Ectodermal cell (in vitro differentiated cells): ENCODE results near the gene SRSF9.

Experiments used
- H3K27ac ChIP-seq: 2 replicates; pipeline ENCODE4 v1.7.0; 2013; ENCODE audit warnings: mild to moderate bottlenecking, low read depth, low read length; ENCODE audit not compliant: insufficient read depth, poor library complexity, severe bottlenecking
- H3K27me3 ChIP-seq: 2 replicates; pipeline ENCODE4 v1.7.0; 2013; ENCODE audit warnings: mild to moderate bottlenecking, low read length; ENCODE audit not compliant: insufficient read depth, control insufficient read depth, poor library complexity, severe bottlenecking
- H3K36me3 ChIP-seq: one replicate; pipeline ENCODE4 v1.7.0; 2013; ENCODE audit warnings: low read length; ENCODE audit not compliant: control insufficient read depth, insufficient read depth
- H3K4me1 ChIP-seq: one replicate; pipeline ENCODE4 v1.7.0; 2013; ENCODE audit warnings: low read length; ENCODE audit not compliant: control insufficient read depth, insufficient read depth
- H3K4me3 ChIP-seq: 2 replicates; pipeline ENCODE4 v1.7.0; 2013; ENCODE audit warnings: low read depth, low read length, control low read depth; ENCODE audit not compliant: insufficient read depth
- H3K9me3 ChIP-seq: 2 replicates; pipeline ENCODE4 v1.7.0; 2013; ENCODE audit warnings: mild to moderate bottlenecking, low read length, moderate library complexity; ENCODE audit not compliant: control insufficient read depth
- WGBS, 2 experiments: methylation state at CpG; one replicate each; pipeline ENCODE4 v1.1.7; 2013; ENCODE audit warnings: missing lambda C conversion rate in 2 of 2; 5-methylcytosine and 5-hydroxymethylcytosine counted together

Gene SRSF9

GRCh38 chr12:120468325-120468820 is 1.2 kb downstream of the SRSF9 start:
- H3K27me3 ChIP-seq, result no peaks in the 10 kb centered on the region
- H3K4me1 ChIP-seq, result peaks cover 12% of the 10 kb centered on the region
- WGBS, 2 experiments, result 5% methylated on average over 23 of the region's 23 CpGs
- no peaks in the 10 kb centered on the region for H3K9me3 ChIP-seq
- peaks cover 25% of the 10 kb centered on the region for H3K36me3 ChIP-seq
- peak overlapping the region; percentile 90 for H3K4me3 ChIP-seq
- H3K27ac ChIP-seq, result peak overlapping the region; percentile 71

GRCh38 chr12:120467439-120467838 is 2.1 kb downstream of the SRSF9 start:
- Histone ChIP-seq H3K9me3 (no peaks in the 10 kb centered on the region), H3K4me1 (peaks cover 12% of the 10 kb centered on the region), H3K27ac (no peak overlapping the region), H3K4me3 (no peak overlapping the region), H3K36me3 (peaks cover 32% of the 10 kb centered on the region), H3K27me3 (no peaks in the 10 kb centered on the region)
- WGBS, 2 experiments, result 94 to 96% methylated on average over 6 of the region's 6 CpGs

DNA sequence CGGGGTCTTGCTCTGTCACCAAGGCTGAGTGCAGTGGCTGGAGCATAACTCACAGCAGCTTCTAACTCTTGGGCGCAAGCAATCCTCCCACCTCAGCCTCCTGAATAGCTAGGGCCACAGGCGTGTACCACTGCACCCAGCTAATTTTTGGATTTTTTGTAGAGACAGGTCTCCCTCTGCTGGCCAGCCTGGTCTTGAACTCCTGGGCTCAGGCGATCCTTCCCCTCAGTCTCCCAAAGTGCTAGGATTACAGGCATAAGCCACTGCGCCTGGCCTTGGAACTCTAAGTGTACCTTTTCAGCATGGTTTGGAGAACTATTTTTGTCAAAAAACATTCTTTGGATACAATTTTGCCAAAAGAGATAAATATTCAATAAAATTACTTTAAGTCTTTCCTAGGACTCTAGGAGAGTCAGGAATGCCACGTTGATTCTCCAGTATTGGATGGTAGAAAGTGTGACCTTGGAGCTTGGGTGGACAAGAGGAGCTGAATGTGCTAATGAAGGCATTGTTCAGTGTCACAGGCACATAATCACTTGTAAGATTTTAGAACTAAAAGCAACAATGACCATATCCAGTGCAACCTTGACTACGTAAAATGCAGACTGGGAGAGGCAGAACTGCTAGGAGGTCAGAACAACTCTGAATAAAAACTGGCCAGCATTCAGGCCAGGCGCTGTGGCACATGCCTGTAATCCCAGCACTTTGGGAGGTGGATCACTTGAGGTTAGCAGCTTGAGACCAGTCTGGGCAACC is 2.8 kb downstream of the SRSF9 start:
- Histone ChIP-seq H3K9me3 (no peaks in the 10 kb centered on the region), H3K36me3 (peaks cover 38% of the 10 kb centered on the region), H3K4me1 (peaks cover 12% of the 10 kb centered on the region), H3K27me3 (no peaks in the 10 kb centered on the region), H3K27ac (no peak overlapping the region), H3K4me3 (no peak overlapping the region)
- 78 to 81% methylated on average over 8 of the region's 8 CpGs for WGBS, 2 experiments

DNA sequence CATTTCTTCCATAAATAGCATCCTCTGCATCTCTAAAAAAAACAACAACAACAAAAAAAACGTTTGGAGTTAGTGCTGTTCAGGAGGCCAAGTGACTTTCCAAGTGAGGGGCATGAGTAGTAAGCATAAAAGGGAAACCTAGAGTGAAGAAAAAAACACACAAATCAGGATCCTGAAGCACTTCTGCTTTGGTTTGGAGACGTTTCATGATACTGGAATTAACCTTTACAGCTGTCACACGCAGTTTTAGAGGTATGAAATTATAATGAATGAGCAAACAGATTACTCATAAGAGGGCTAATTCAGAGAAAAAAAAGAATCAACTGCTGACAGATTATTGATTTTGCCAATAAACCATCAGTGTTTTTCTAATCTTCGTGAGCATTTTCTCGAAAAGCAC is 3.8 kb downstream of the SRSF9 start:
- 73 to 84% methylated on average over 5 of the region's 5 CpGs for WGBS, 2 experiments
- Histone ChIP-seq H3K36me3 (peaks cover 44% of the 10 kb centered on the region), H3K4me1 (peaks cover 12% of the 10 kb centered on the region), H3K4me3 (no peak overlapping the region), H3K27me3 (no peaks in the 10 kb centered on the region), H3K9me3 (no peaks in the 10 kb centered on the region), H3K27ac (no peak overlapping the region)

DNA sequence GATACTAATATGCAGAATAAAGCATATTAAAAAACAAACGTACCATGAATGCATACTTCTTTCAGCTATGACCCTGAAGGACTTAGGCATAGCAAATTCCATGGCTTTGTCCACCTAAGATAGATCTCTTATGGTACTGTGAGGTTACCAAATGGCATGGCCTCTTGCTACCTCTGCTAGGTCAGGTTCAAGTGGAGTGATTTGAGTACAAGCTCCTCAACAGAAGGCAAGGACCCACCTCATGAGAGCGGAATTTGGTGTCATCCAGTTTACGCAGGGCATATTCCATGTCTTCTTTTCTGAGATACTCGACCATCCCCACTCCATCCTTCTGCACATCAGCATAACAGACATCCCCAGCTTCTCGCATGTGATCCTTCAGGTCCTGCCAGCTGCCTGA is 5.8 kb downstream of the SRSF9 start:
- no peaks in the 10 kb centered on the region for H3K27me3 ChIP-seq
- H3K4me1 ChIP-seq, result peaks cover 12% of the 10 kb centered on the region
- peaks cover 56% of the 10 kb centered on the region for H3K36me3 ChIP-seq
- no peaks in the 10 kb centered on the region for H3K9me3 ChIP-seq
- no peak overlapping the region for H3K4me3 ChIP-seq
- no peak overlapping the region for H3K27ac ChIP-seq
- WGBS, 2 experiments, result 94 to 96% methylated on average over 5 of the region's 5 CpGs

DNA sequence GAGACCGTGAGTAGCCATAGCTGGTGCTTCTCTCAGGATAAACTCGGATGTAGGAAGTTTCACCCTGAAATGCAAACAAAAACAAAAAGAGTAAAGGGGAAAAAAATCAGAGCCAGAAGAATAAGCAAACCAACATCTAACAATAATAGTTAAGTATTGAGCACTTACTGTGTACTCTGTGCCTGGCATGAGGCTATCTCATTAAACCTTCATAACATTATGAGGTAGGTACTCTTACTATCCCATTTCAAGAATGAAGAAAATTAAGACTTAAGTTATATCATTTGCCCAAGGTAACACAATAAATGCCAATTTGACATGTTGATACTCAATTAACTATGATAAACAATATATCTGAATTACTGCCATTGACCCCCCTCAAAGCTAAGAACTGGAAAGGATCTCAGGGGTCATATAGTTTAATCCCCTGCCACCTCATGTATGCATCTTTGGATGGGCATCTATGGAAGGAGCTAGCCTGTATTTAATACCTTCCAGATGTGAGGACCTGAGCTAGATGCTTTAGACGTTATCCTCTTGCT is 7.4 kb downstream of the SRSF9 start:
- peaks cover 6% of the 10 kb centered on the region for H3K4me1 ChIP-seq
- no peaks in the 10 kb centered on the region for H3K27me3 ChIP-seq
- H3K4me3 ChIP-seq, result no peak overlapping the region
- WGBS, 2 experiments, result 89 to 91% methylated on average over 3 of the region's 3 CpGs
- H3K36me3 ChIP-seq, result peaks cover 62% of the 10 kb centered on the region
- no peaks in the 10 kb centered on the region for H3K9me3 ChIP-seq
- no peak overlapping the region for H3K27ac ChIP-seq

GRCh38 chr12:120460157-120460556 is 9.4 kb downstream of the SRSF9 start:
- 93 to 95% methylated on average over 3 of the region's 3 CpGs for WGBS, 2 experiments
- no peaks in the 10 kb centered on the region for H3K27me3 ChIP-seq
- H3K4me3 ChIP-seq, result no peak overlapping the region
- H3K27ac ChIP-seq, result no peak overlapping the region
- H3K4me1 ChIP-seq, result no peaks in the 10 kb centered on the region
- no peaks in the 10 kb centered on the region for H3K9me3 ChIP-seq
- peaks cover 66% of the 10 kb centered on the region for H3K36me3 ChIP-seq

DNA sequence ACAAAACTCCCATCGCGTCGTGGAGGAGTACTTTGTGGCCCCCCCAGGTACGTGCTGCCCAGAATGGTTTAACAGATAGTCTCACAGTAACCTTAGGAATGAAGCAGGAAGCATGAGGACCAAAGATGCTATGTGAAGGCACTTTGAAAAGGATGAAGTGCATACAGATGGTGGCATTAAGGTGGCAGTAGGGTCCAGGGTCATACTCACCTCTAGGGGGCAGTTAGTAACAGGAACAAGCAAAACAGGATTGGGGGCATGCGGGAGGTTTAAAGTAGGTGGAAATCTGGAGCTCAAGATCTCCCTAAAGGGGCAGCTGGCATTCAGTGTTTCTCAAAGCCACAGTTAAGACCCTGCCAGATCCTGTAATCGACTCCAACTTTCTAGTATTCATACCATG is 12.4 kb downstream of the SRSF9 start:
- Histone ChIP-seq H3K9me3 (no peaks in the 10 kb centered on the region), H3K36me3 (peaks cover 41% of the 10 kb centered on the region), H3K27me3 (no peaks in the 10 kb centered on the region), H3K27ac (no peak overlapping the region), H3K4me3 (no peak overlapping the region), H3K4me1 (no peaks in the 10 kb centered on the region)
- 88 to 92% methylated on average over 5 to 6 of the region's 6 CpGs for WGBS, 2 experiments

DNA sequence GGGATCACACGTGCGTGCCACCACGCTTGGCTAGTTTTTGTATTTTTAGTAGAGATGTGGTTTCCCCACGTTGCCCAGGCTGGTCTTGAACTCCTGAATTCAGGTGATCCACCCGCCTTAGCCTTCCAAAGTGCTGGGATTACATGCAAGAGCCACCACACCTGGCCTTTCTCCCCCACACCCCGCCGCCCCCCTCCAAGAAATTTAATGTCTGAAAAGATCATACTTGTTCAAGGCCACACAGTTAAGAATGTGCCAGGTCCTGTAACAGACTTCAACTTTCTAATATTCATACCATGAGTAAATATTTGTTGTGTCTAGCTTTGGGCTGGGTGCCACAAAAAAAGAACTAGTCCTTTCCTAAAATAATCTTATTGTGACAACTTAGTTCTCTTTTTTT is 14.2 kb downstream of the SRSF9 start:
- Histone ChIP-seq H3K9me3 (no peaks in the 10 kb centered on the region), H3K36me3 (peaks cover 30% of the 10 kb centered on the region), H3K4me1 (no peaks in the 10 kb centered on the region), H3K4me3 (no peak overlapping the region), H3K27me3 (no peaks in the 10 kb centered on the region), H3K27ac (no peak overlapping the region)
- WGBS, 2 experiments, result 94 to 95% methylated on average over 7 of the region's 7 CpGs

DNA sequence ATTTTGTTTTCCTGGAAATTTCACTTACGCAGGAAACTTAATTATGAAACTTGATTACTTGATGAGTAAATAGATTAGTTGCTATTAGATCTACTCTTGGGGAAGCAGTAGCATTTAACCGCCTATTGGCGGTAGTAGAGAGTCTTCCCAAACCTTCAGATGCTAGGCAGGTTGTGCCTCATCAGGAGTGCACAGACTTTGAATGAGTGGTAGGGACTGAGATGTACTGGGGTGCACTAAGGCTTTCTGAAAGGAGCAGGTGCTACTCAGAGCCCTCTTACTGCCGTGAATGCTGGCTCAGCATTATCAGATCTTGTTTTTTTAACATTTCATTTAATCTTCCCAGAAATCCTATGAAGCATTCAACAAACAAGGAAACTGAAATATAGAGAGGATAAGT is 15.6 kb downstream of the SRSF9 start:
- WGBS, 2 experiments, result 84 to 90% methylated on average over 4 of the region's 4 CpGs
- H3K36me3 ChIP-seq, result peaks cover 20% of the 10 kb centered on the region
- no peaks in the 10 kb centered on the region for H3K9me3 ChIP-seq
- H3K4me1 ChIP-seq, result no peaks in the 10 kb centered on the region
- H3K27me3 ChIP-seq, result no peaks in the 10 kb centered on the region
- H3K27ac ChIP-seq, result no peak overlapping the region
- H3K4me3 ChIP-seq, result no peak overlapping the region
